H9 (cell line): ENCODE measurements around the gene ITPR1. TPM values are rescaled to one million over a fixed set of nuclear protein-coding genes. Genes with fewer than 3 reads are reported as not detected.

Experiments
- DNase-seq: peaks from one replicate; pipeline ENCODE4 v3.0.0-alpha.2; 2017
- H2AFZ ChIP-seq: one replicate; pipeline ENCODE4 v1.6.1; 2013; ENCODE audit warnings: mild to moderate bottlenecking, low read length, control low read depth, moderate library complexity
- H2AK5ac ChIP-seq: 2 replicates; pipeline ENCODE4 v1.6.1; 2013; ENCODE audit warnings: low read length, control low read depth, mixed read lengths; ENCODE audit not compliant: insufficient read length
- H2BK120ac ChIP-seq: one replicate; pipeline ENCODE4 v1.6.1; 2013; ENCODE audit warnings: low read depth, mild to moderate bottlenecking, low read length, control low read depth, inconsistent platforms; ENCODE audit not compliant: poor library complexity, severe bottlenecking
- H2BK12ac ChIP-seq: 2 replicates; pipeline ENCODE4 v1.6.1; 2013; ENCODE audit warnings: low read length, control low read depth, mixed read lengths, low read depth; ENCODE audit not compliant: insufficient read length
- H2BK15ac ChIP-seq: 2 replicates; pipeline ENCODE4 v1.6.1; 2013; ENCODE audit warnings: low read depth, low read length, control low read depth
- H2BK20ac ChIP-seq: one replicate; pipeline ENCODE4 v1.6.1; 2013; ENCODE audit warnings: low read depth, mild to moderate bottlenecking, low read length, control low read depth, inconsistent platforms; ENCODE audit not compliant: poor library complexity, severe bottlenecking
- H2BK5ac ChIP-seq: 2 replicates; pipeline ENCODE4 v1.6.1; 2013; ENCODE audit warnings: low read length, control low read depth, mixed read lengths; ENCODE audit not compliant: insufficient read length
- H3K14ac ChIP-seq: 2 replicates; pipeline ENCODE4 v1.6.1; 2013; ENCODE audit warnings: low read length, control low read depth; ENCODE audit not compliant: insufficient read depth
- H3K18ac ChIP-seq: 2 replicates; pipeline ENCODE4 v1.6.1; 2013; ENCODE audit warnings: low read depth, mild to moderate bottlenecking, mixed read lengths, low read length, control low read depth; ENCODE audit not compliant: insufficient read length
- H3K23ac ChIP-seq: 2 replicates; pipeline ENCODE4 v1.6.1; 2013; ENCODE audit warnings: low read length, control low read depth, mixed read lengths, low read depth; ENCODE audit not compliant: insufficient read length
- H3K23me2 ChIP-seq: 2 replicates; pipeline ENCODE4 v1.6.1; 2013; ENCODE audit warnings: low read depth, mild to moderate bottlenecking, mixed read lengths, low read length, control low read depth; ENCODE audit not compliant: insufficient read length, poor library complexity, severe bottlenecking
- H3K27ac ChIP-seq: 2 replicates; pipeline ENCODE4 v1.5.1; 2013; ENCODE audit warnings: low read length, control low read depth, mixed read lengths, low read depth; ENCODE audit not compliant: insufficient read length
- H3K27me3 ChIP-seq: 2 replicates; pipeline ENCODE4 v1.6.1; 2013; ENCODE audit warnings: low read length, control low read depth, inconsistent platforms; ENCODE audit not compliant: insufficient read depth
- H3K4ac ChIP-seq: 2 replicates; pipeline ENCODE4 v1.6.1; 2013; ENCODE audit warnings: low read depth, mild to moderate bottlenecking, control low read depth, inconsistent platforms, low read length, moderate library complexity
- H3K4me1 ChIP-seq: 2 replicates; pipeline ENCODE4 v1.6.1; 2013; ENCODE audit warnings: low read length, control low read depth, inconsistent platforms; ENCODE audit not compliant: insufficient read depth
- H3K4me2 ChIP-seq: 2 replicates; pipeline ENCODE4 v1.6.1; 2013; ENCODE audit warnings: low read length, control low read depth, mixed read lengths; ENCODE audit not compliant: insufficient read length, insufficient read depth
- H3K56ac ChIP-seq: 2 replicates; pipeline ENCODE4 v1.6.1; 2013; ENCODE audit warnings: low read depth, mild to moderate bottlenecking, mixed read lengths, low read length, control low read depth; ENCODE audit not compliant: insufficient read length
- H3K79me1 ChIP-seq: 2 replicates; pipeline ENCODE4 v1.6.1; 2013; ENCODE audit warnings: low read depth, mild to moderate bottlenecking, moderate library complexity, low read length, control low read depth, inconsistent platforms; ENCODE audit not compliant: insufficient read depth, poor library complexity, severe bottlenecking
- H3K79me2 ChIP-seq: 2 replicates; pipeline ENCODE4 v1.6.1; 2013; ENCODE audit warnings: low read length, control low read depth, inconsistent platforms; ENCODE audit not compliant: insufficient read depth
- H3K9ac ChIP-seq: 2 replicates; pipeline ENCODE4 v1.6.1; 2013; ENCODE audit warnings: low read length, control low read depth, mixed read lengths; ENCODE audit not compliant: insufficient read length; ENCODE audit errors: extremely low read depth
- H3K9me3 ChIP-seq: one replicate; pipeline ENCODE4 v1.6.1; 2013; ENCODE audit warnings: low read depth, low read length, inconsistent platforms; ENCODE audit not compliant: control insufficient read depth
- H3T11ph ChIP-seq: one replicate; pipeline ENCODE4 v1.6.1; 2013; ENCODE audit warnings: mild to moderate bottlenecking, low read length, control low read depth, inconsistent platforms
- H4K20me1 ChIP-seq: one replicate; pipeline ENCODE4 v1.6.1; 2013; ENCODE audit not compliant: control insufficient read depth, insufficient read length, insufficient read depth
- H4K5ac ChIP-seq: 2 replicates; pipeline ENCODE4 v1.6.1; 2013; ENCODE audit warnings: low read depth, mild to moderate bottlenecking, mixed read lengths, low read length, control low read depth; ENCODE audit not compliant: insufficient read length
- H4K8ac ChIP-seq: replicated peaks from 2 replicates; pipeline ENCODE4 v1.6.1; 2013; ENCODE audit warnings: low read length, control low read depth, mixed read lengths, low read depth; ENCODE audit not compliant: insufficient read length
- H4K91ac ChIP-seq: 2 replicates; pipeline ENCODE4 v1.6.1; 2013; ENCODE audit warnings: low read depth, mild to moderate bottlenecking, moderate library complexity, mixed read lengths, low read length, control low read depth; ENCODE audit not compliant: insufficient read length
- H3K27ac Mint-ChIP-seq, 3 experiments: 2 replicates in 2 of 3; 3 replicates in 1 of 3; pipeline ENCODE4 v1.8.0; 2020 to 2021; ENCODE audit warnings: mixed read lengths in 3 of 3, mild to moderate bottlenecking in 1 of 3, moderate library complexity in 1 of 3
- H3K27me3 Mint-ChIP-seq: 2 replicates; pipeline ENCODE4 v1.8.0; 2021; ENCODE audit warnings: low read depth, mild to moderate bottlenecking, moderate library complexity, mixed read lengths
- H3K36me3 Mint-ChIP-seq, 3 experiments: 2 replicates in 2 of 3; 3 replicates in 1 of 3; pipeline ENCODE4 v1.8.0; 2020 to 2021; ENCODE audit warnings: low read depth in 3 of 3, mixed read lengths in 3 of 3; ENCODE audit not compliant: insufficient read depth in 1 of 3
- H3K4me1 Mint-ChIP-seq, 2 experiments: 2 replicates each; pipeline ENCODE4 v1.8.0; 2020; ENCODE audit warnings: mixed read lengths in 2 of 2
- H3K4me3 Mint-ChIP-seq, 2 experiments: 2 replicates in 1 of 2; 3 replicates in 1 of 2; pipeline ENCODE4 v1.8.0; 2020 to 2021; ENCODE audit warnings: mild to moderate bottlenecking in 2 of 2, mixed read lengths in 2 of 2, moderate library complexity in 1 of 2
- H3K9me3 Mint-ChIP-seq, 2 experiments: 2 replicates in 1 of 2; 3 replicates in 1 of 2; pipeline ENCODE4 v1.8.0; 2020; ENCODE audit warnings: mild to moderate bottlenecking in 2 of 2, mixed read lengths in 2 of 2, moderate library complexity in 1 of 2
- WGBS: extraction: QIAGEN DNeasy Blood & Tissue Kit; methylation state at CpG from one replicate; pipeline ENCODE4 v1.1.7; 2013; ENCODE audit warnings: missing lambda C conversion rate, low lambda C conversion rate, mixed read lengths; ENCODE audit not compliant: insufficient read length; ENCODE audit errors: extremely low coverage; 5-methylcytosine and 5-hydroxymethylcytosine counted together
- total RNA-seq: library from RNA; stranded (reverse); gene quantifications from 2 replicates; pipeline ENCODE4 v1.2.1, GENCODE V29; 2021
- TF ChIP-seq, protein P1 (sequence below): fragments of 200-600 bp; sonication (generic); conservative IDR thresholded peaks from 3 replicates; pipeline ENCODE4 v1.8.0; 2021; ENCODE audit warnings: antibody characterized with exemption, mild to moderate bottlenecking

Gene ITPR1
- total RNA-seq, 1 experiment from 2014 or later: 4.2 TPM

DNA sequence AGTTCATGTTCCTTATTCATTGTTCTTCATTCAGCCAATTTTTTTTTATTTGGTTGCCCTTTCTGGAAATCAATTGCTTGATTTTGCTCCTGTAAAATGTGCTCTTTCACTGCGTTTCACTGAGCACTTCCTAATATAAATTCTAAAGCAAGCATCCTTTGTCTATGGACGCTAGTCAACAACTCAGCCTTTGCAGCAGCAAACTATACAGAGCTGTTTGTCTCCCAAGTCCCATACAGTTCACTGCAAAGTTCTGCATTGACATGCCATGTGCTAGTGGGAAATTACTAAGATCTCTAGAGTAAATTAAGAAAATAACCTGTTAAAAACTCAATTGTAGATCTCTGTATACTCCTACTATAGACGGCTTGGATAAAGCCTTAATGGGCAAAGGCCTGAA, 356.0 kb downstream of the ITPR1 start:
- Histone ChIP-seq H3K18ac (no peak overlapping the region), H4K91ac (no peak overlapping the region), H3K79me2 (no peaks in the 10 kb centered on the region), H3K4me2 (no peak overlapping the region), H2BK12ac (no peak overlapping the region), H2AK5ac (no peak overlapping the region), H3K23ac (no peak overlapping the region), H3K79me1 (no peaks in the 10 kb centered on the region), H2BK20ac (no peak overlapping the region), H3K9ac (no peak overlapping the region), H3K9me3 (no peaks in the 10 kb centered on the region), H3K27ac (no peak overlapping the region), H3K4me1 (no peaks in the 10 kb centered on the region), H2AFZ (no peak overlapping the region), H3K23me2 (no peaks in the 10 kb centered on the region), H4K5ac (no peak overlapping the region), H3K27me3 (no peaks in the 10 kb centered on the region), H3K14ac (no peak overlapping the region), H4K8ac (no peak overlapping the region), H3K4ac (no peak overlapping the region), H2BK5ac (no peak overlapping the region), H2BK15ac (no peak overlapping the region), H2BK120ac (no peak overlapping the region), H4K20me1 (no peaks in the 10 kb centered on the region), H3K56ac (no peak overlapping the region), H3T11ph (no peak overlapping the region)
- H3K4me1 Mint-ChIP-seq: peaks cover 3 to 6% of the 10 kb centered on the region in 2 experiments; a peak in 2 of 4 replicates
- no peaks in the 10 kb centered on the region for H3K9me3 Mint-ChIP-seq
- no peaks in the 10 kb centered on the region for H3K36me3 Mint-ChIP-seq
- TF ChIP-seq, protein P1, sequence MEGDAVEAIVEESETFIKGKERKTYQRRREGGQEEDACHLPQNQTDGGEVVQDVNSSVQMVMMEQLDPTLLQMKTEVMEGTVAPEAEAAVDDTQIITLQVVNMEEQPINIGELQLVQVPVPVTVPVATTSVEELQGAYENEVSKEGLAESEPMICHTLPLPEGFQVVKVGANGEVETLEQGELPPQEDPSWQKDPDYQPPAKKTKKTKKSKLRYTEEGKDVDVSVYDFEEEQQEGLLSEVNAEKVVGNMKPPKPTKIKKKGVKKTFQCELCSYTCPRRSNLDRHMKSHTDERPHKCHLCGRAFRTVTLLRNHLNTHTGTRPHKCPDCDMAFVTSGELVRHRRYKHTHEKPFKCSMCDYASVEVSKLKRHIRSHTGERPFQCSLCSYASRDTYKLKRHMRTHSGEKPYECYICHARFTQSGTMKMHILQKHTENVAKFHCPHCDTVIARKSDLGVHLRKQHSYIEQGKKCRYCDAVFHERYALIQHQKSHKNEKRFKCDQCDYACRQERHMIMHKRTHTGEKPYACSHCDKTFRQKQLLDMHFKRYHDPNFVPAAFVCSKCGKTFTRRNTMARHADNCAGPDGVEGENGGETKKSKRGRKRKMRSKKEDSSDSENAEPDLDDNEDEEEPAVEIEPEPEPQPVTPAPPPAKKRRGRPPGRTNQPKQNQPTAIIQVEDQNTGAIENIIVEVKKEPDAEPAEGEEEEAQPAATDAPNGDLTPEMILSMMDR: no peak
- DNase-seq: no peak
- no peak overlapping the region for H3K27ac Mint-ChIP-seq
- no CpG with 5 or more reads among the region's 3 CpGs for WGBS
- no peaks in the 10 kb centered on the region; the same call in 1 of the 2 replicates for H3K27me3 Mint-ChIP-seq
- no peak overlapping the region for H3K4me3 Mint-ChIP-seq
